BJ (cell line): ENCODE results near the gene SEC23IP. TPM values are rescaled to one million over a fixed set of nuclear protein-coding genes. Genes with fewer than 3 reads are reported as not detected.

Source experiments
- CTCF ChIA-PET: fragments of 350-600 bp; formaldehyde crosslinking; extraction: SDS; loops from one replicate; lab custom pipeline; 2021; ENCODE audit warnings: antibody characterized with exemption, inconsistent platforms; lab: Yijun Ruan, JAX
- POLR2A ChIA-PET: fragments of 300-600 bp; sonication (Branson Sonifier 250); formaldehyde crosslinking; extraction: SDS; loops from one replicate; lab custom pipeline; 2021; ENCODE audit warnings: antibody characterized with exemption; lab: Charles Lee
- DNase-seq: peaks from one replicate; pipeline ENCODE4 v3.0.0-alpha.2; 2011; ENCODE audit warnings: low read depth
- H3K27me3 ChIP-seq: 2 replicates; pipeline ENCODE4 v1.6.0; 2011; ENCODE audit warnings: low read length; ENCODE audit not compliant: control insufficient read depth, insufficient read depth
- H3K36me3 ChIP-seq: 2 replicates; pipeline ENCODE4 v1.5.1; 2011; ENCODE audit warnings: low read length; ENCODE audit not compliant: control insufficient read depth, insufficient read depth
- H3K4me3 ChIP-seq: 2 replicates; pipeline ENCODE4 v1.5.1; 2011; ENCODE audit warnings: low read depth, mild to moderate bottlenecking, control low read depth, low read length
- CTCF ChIP-seq: IDR thresholded peaks from 2 replicates; pipeline ENCODE4 v1.5.1; 2011; ENCODE audit warnings: low read depth, mild to moderate bottlenecking, control low read depth, inconsistent platforms, low read length, moderate library complexity; ENCODE audit not compliant: insufficient read depth
- polyA minus RNA-seq: library from RNA; depleted of rRNA, polyadenylated mRNA; stranded (reverse); fragments of >200 nt; gene quantifications from 2 replicates; pipeline ENCODE4 v1.2.3, GENCODE V29; 2011; rRNA and poly(A)+ RNA removed
- polyA plus RNA-seq: library from polyadenylated mRNA; depleted of rRNA; stranded (reverse); fragments of >200 nt; gene quantifications from 2 replicates; pipeline ENCODE4 v1.2.3, GENCODE V29; 2011; rRNA removed

SEC23IP gene
- polyA plus RNA-seq (42.2 and 44.3 TPM in 2 replicates), polyA minus RNA-seq (96.1 and 131 TPM in 2 replicates)

GRCh38 chr10:119892188-119893065, at the start of gene SEC23IP:
Gene SEC23IP (plus strand): TSS chr10:119892730. CDS start chr10:119892783, 53 bp downstream.
- Histone ChIP-seq H3K36me3 (no peaks in the 10 kb centered on the region), H3K27me3 (no peaks in the 10 kb centered on the region), H3K4me3 (peak within 1 kb of the TSS; percentile 86)
- CTCF ChIA-PET = interaction anchor here (0.6 to 1.0 kb wide), 2 partner anchors 9 to 13 kb away, joined by 3 to 5 read pairs; no protein-coding TSS in a partner anchor
- POLR2A ChIA-PET = interaction anchor here (1.0 kb wide), 2 partner anchors 20 to 228 kb away, joined by 3 to 7 read pairs; partner anchors contain the start of gene MCMBP
- no peak for TF ChIP-seq CTCF
- DNase-seq = peak; percentile 72

GRCh38 chr10:119845656-119846055, 46.9 kb upstream of the SEC23IP start:
- ChIA-PET CTCF (no interaction called here), POLR2A (no interaction called here)
- no peaks in the 10 kb centered on the region for H3K27me3 ChIP-seq
- H3K36me3 ChIP-seq = peaks cover 19% of the 10 kb centered on the region
- no peak for TF ChIP-seq CTCF
- no peak for DNase-seq
- H3K4me3 ChIP-seq = no peak overlapping the region

GRCh38 chr10:119849031-119849789, 43.3 kb upstream of the SEC23IP start:
- no peak for TF ChIP-seq CTCF
- H3K27me3 ChIP-seq = no peaks in the 10 kb centered on the region
- no peak overlapping the region for H3K4me3 ChIP-seq
- ChIA-PET CTCF (interaction anchor here (1.2 to 1.7 kb wide), 3 partner anchors 10 to 98 kb away, joined by 4 to 10 read pairs (median 4); no protein-coding TSS in a partner anchor), POLR2A (no interaction called here)
- H3K36me3 ChIP-seq = peaks cover 8% of the 10 kb centered on the region
- DNase-seq = peak; percentile 64

GRCh38 chr10:119849944-119850343, 42.6 kb upstream of the SEC23IP start:
- CTCF ChIA-PET = interaction anchor here (1.2 to 1.7 kb wide), 3 partner anchors 10 to 99 kb away, joined by 4 to 10 read pairs (median 4); no protein-coding TSS in a partner anchor
- no peak for TF ChIP-seq CTCF
- H3K36me3 ChIP-seq = peaks cover 5% of the 10 kb centered on the region

More at GRCh38 chr10:119849944-119850343, 42.6 kb upstream of the SEC23IP start:
- Histone ChIP-seq H3K4me3 (no peak overlapping the region), H3K27me3 (no peaks in the 10 kb centered on the region)
- POLR2A ChIA-PET = no interaction called here
- DNase-seq = no peak
